Measurements from ENCODE around the gene DYDC1. TPM values are rescaled to one million over a fixed set of nuclear protein-coding genes. Genes with fewer than 3 reads are reported as not detected.
A peak's percentile ranks its signal among the peaks of the same experiment; 100 is the strongest.

Gene DYDC1
- total and polyA plus RNA-seq, 2 of the 13 experiments (the other 11 are each of a cell fraction or from before 2014, with no cell fraction given), result not detected

GRCh38 chr10:80357851-80358125, 1.2 kb upstream of the DYDC1 start:
- H3K4me1 ChIP-seq (ENCODE audit: insufficient read depth, low read length), result peaks cover 15% of the 10 kb centered on the region
- H3K4me2 ChIP-seq (ENCODE audit: low read depth, low read length), result peak overlapping the region; percentile 47
- H3K9me3 ChIP-seq (ENCODE audit: low read length), result no peaks in the 10 kb centered on the region
- H3K27ac ChIP-seq (ENCODE audit: extremely low read length, insufficient read depth, low read length), result no peak overlapping the region
- intact Hi-C loops (cut with micrococcal nuclease; ENCODE audit: unreplicated experiment) (no loop called here), in situ Hi-C loops (cut with HindIII; ENCODE audit: extremely low pct_ligation_motif_present, low pct_unique_long_range_greater_than_20kb) (no loop called here)
- H3K27me3 ChIP-seq (ENCODE audit: control insufficient read depth in 1 of 2, insufficient read depth in 2 of 2, low read length in 2 of 2), result no peaks in the 10 kb centered on the region
- no peak overlapping the region for H3K9ac ChIP-seq (ENCODE audit: insufficient read depth, low read depth, low read length)
- WGBS (ENCODE audit: low lambda C conversion rate), result 65% methylated on average over 5 of the region's 5 CpGs
- no peak overlapping the region for H3K4me3 ChIP-seq (replicated peaks in 1 of 3; ENCODE audit: insufficient read depth in 1 of 3, low read depth in 2 of 3, low read length in 3 of 3)
- no peak overlapping the region for H2AFZ ChIP-seq (ENCODE audit: low read length)
- DNase-seq (ENCODE audit: low spot score) (no peak), ATAC-seq (peak; percentile 20; the same call in 1 of the 3 replicates), FAIRE-seq (no peak)
- CTCF ChIA-PET (ENCODE audit: low intra/inter-chr PET ratio, low total read pairs), result no interaction called here
- no TSS peak for BruUV-seq (replicated peaks)
- POLR2A ChIA-PET, result no interaction called here
- H3K79me2 ChIP-seq (ENCODE audit: insufficient read depth, low read length), result no peaks in the 10 kb centered on the region
- no peaks in the 10 kb centered on the region for H3K36me3 ChIP-seq (replicated peaks in 1 of 2; ENCODE audit: control insufficient read depth in 1 of 2, insufficient read depth in 2 of 2, low read length in 2 of 2)
- no peaks in the 10 kb centered on the region for H4K20me1 ChIP-seq (ENCODE audit: insufficient read depth, low read length)
- TF ChIP-seq ZFP90 (CRISPR knock-in tag; IDR thresholded peaks at IDR 0.05; ENCODE audit: borderline replicate concordance) (no peak), ZNF331 (CRISPR knock-in tag; IDR thresholded peaks at IDR 0.05) (no peak), ZC3H13 (CRISPR knock-in tag; IDR thresholded peaks at IDR 0.05) (no peak), ZNF660 (CRISPR knock-in tag; IDR thresholded peaks at IDR 0.05; ENCODE audit: borderline replicate concordance, low read depth) (no peak), MXD4 (CRISPR knock-in tag; IDR thresholded peaks at IDR 0.05) (no peak), ZBTB44 (CRISPR knock-in tag; IDR thresholded peaks at IDR 0.05) (no peak), ZGPAT (CRISPR knock-in tag; IDR thresholded peaks at IDR 0.05) (no peak), U2AF1 (optimal IDR thresholded peaks at IDR 0.05; ENCODE audit: low read depth, low read length) (no peak), HNRNPK (IDR thresholded peaks at IDR 0.05; ENCODE audit: low read depth, low read length, poor library complexity, severe bottlenecking) (no peak), ZNF510 (CRISPR knock-in tag; IDR thresholded peaks at IDR 0.05; ENCODE audit: low read depth) (no peak), ZNF646 (CRISPR knock-in tag; IDR thresholded peaks at IDR 0.05) (no peak), ZNF121 (CRISPR knock-in tag; IDR thresholded peaks at IDR 0.05) (no peak), U2AF2 (IDR thresholded peaks at IDR 0.05; ENCODE audit: low read depth, low read length) (no peak), HNRNPH1 (optimal IDR thresholded peaks at IDR 0.05; ENCODE audit: low read depth, low read length) (no peak), HMG20A (CRISPR knock-in tag; IDR thresholded peaks at IDR 0.05; ENCODE audit: borderline replicate concordance) (no peak), TOE1 (CRISPR knock-in tag; IDR thresholded peaks at IDR 0.05) (no peak), GATAD2A (CRISPR knock-in tag; IDR thresholded peaks at IDR 0.05) (no peak)

All from HepG2 (cell line).